ENCODE results near the gene IFNA13.

- TF ChIP-seq EZH2phosphoT487 (IDR thresholded peaks at IDR 0.05; ENCODE audit: borderline replicate concordance) (no peak), CTCF (conservative IDR thresholded peaks at IDR 0.05; ENCODE audit: low read length) (no peak)
Observed at GRCh38 chr9:21383627-21384026, 15.8 kb upstream of the IFNA13 start.
